Neural progenitor cell (in vitro differentiated cells): Measurements from ENCODE around the gene DOP1B. TPM values are rescaled to one million over a fixed set of nuclear protein-coding genes. Genes with fewer than 3 reads are reported as not detected.

ENCODE experiments used
- DNase-seq: peaks from one replicate; pipeline ENCODE4 v3.0.0-alpha.2; 2016; ENCODE audit warnings: low spot score
- H2AFZ ChIP-seq: fragments of 200-600 bp; sonication (generic); replicated peaks from 2 replicates; pipeline ENCODE4 v1.6.1; 2016; ENCODE audit warnings: antibody characterized with exemption
- H3F3A ChIP-seq: fragments of 200-600 bp; sonication (generic); 2 replicates; pipeline ENCODE4 v1.6.1; 2016; ENCODE audit warnings: antibody characterized with exemption, low read depth
- H3K27ac ChIP-seq: fragments of 200-600 bp; sonication (generic); 2 replicates; pipeline ENCODE4 v1.5.1; 2016; ENCODE audit warnings: mild to moderate bottlenecking
- H3K27me3 ChIP-seq: fragments of 200-600 bp; sonication (generic); 2 replicates; pipeline ENCODE4 v1.6.1; 2016; ENCODE audit warnings: mild to moderate bottlenecking, moderate library complexity
- H3K36me3 ChIP-seq: fragments of 200-600 bp; sonication (generic); 2 replicates; pipeline ENCODE4 v1.5.1; 2016
- H3K4me1 ChIP-seq: fragments of 200-600 bp; sonication (generic); 2 replicates; pipeline ENCODE4 v1.6.1; 2016; ENCODE audit warnings: mixed run types
- H3K4me2 ChIP-seq: fragments of 200-600 bp; sonication (generic); 2 replicates; pipeline ENCODE4 v1.6.1; 2016
- H3K4me3 ChIP-seq: fragments of 200-600 bp; sonication (generic); 2 replicates; pipeline ENCODE4 v1.5.1; 2016
- H3K79me2 ChIP-seq: fragments of 200-600 bp; sonication (generic); 2 replicates; pipeline ENCODE4 v1.6.1; 2016; ENCODE audit warnings: low read depth
- H3K9ac ChIP-seq: fragments of 200-600 bp; sonication (generic); 2 replicates; pipeline ENCODE4 v1.6.1; 2016
- H3K9me3 ChIP-seq: fragments of 200-600 bp; sonication (generic); 2 replicates; pipeline ENCODE4 v1.5.1; 2016; ENCODE audit warnings: low read depth
- H4K20me1 ChIP-seq: fragments of 200-600 bp; sonication (generic); 2 replicates; pipeline ENCODE4 v1.6.1; 2016; ENCODE audit warnings: low read depth
- H3K27ac Mint-ChIP-seq: 3 replicates; pipeline ENCODE4 v1.8.0; 2021; ENCODE audit warnings: mixed read lengths
- H3K27me3 Mint-ChIP-seq: 2 replicates; pipeline ENCODE4 v1.8.0; 2022; ENCODE audit warnings: low read depth, mild to moderate bottlenecking, inconsistent platforms, moderate library complexity, mixed read lengths; ENCODE audit not compliant: insufficient read depth
- H3K36me3 Mint-ChIP-seq: 3 replicates; pipeline ENCODE4 v1.8.0; 2021; ENCODE audit warnings: mixed read lengths
- H3K4me1 Mint-ChIP-seq: 3 replicates; pipeline ENCODE4 v1.8.0; 2021; ENCODE audit warnings: mixed read lengths
- H3K4me3 Mint-ChIP-seq: 3 replicates; pipeline ENCODE4 v1.8.0; 2021; ENCODE audit warnings: mild to moderate bottlenecking, moderate library complexity, mixed read lengths
- H3K9me3 Mint-ChIP-seq: 3 replicates; pipeline ENCODE4 v1.8.0; 2020; ENCODE audit warnings: mixed read lengths
- EZH2 ChIP-seq: fragments of 200-600 bp; sonication (generic); IDR thresholded peaks from 2 replicates; pipeline ENCODE4 v1.6.1; 2017; ENCODE audit warnings: antibody characterized with exemption, mild to moderate bottlenecking, moderate library complexity
- EZH2phosphoT487 ChIP-seq: fragments of 200-600 bp; sonication (generic); IDR thresholded peaks from 2 replicates; pipeline ENCODE4 v1.6.1; 2017; ENCODE audit warnings: antibody characterized with exemption
- total RNA-seq: library from RNA; depleted of rRNA; stranded (reverse); fragments of >200 nt; gene quantifications from 2 replicates; pipeline ENCODE4 v1.2.3, GENCODE V29; 2015; ENCODE audit warnings: low replicate concordance
- TF ChIP-seq, protein P1 (sequence below): fragments of 200-600 bp; sonication (generic); IDR thresholded peaks from 2 replicates; pipeline ENCODE4 v1.5.1; 2017; ENCODE audit warnings: antibody characterized with exemption, mild to moderate bottlenecking

The DOP1B gene
- total RNA-seq, 1 donor from 2014 or later = 9.9 TPM

DNA sequence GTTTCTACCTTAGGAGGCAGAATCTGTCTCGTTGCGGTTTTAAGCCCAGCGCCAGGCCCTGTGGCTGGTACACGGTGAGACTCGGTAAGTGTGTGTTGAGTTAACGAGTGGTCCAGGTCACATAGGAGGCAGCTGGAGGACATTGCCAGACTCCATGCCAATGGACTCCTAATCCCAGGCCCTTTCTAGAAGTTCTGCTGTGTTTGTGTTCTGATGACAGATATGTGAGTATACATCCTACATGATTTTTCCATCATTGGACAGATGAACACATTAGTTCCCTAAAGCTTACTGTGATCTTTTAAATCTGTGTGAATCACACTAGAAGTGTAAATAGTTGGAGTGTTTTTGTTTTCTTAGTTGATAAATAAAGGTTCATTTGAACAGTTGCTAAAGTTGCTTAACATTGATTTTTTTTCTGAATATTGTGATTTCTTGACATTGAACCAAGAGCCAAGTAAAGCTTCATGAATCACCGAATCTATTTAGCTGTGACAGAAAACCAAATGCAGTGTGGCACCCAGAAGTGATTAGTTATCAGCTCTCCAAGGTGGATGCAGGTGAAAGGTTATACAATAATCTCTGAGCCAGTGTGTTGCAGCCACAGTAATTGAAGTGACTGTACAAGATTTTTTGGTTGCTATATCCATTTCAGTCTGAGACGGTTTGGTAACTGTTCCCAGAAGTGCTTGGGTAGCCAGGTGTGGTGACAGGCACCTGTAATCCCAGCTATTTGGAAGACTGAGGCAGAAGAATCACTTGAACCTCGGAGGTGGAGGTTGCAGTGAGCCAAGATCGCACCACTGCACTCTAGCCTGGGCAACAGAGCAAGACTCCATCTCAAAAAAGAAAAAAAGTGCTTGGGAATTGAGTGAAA lies 46.3 kb downstream of the DOP1B start:
- Histone ChIP-seq H3K79me2 (no peaks in the 10 kb centered on the region), H3F3A (no peaks in the 10 kb centered on the region), H2AFZ (no peak overlapping the region), H3K27ac (no peak overlapping the region), H3K27me3 (no peaks in the 10 kb centered on the region), H3K9me3 (no peaks in the 10 kb centered on the region), H4K20me1 (no peaks in the 10 kb centered on the region), H3K9ac (no peak overlapping the region), H3K36me3 (no peaks in the 10 kb centered on the region), H3K4me1 (no peaks in the 10 kb centered on the region), H3K4me3 (no peak overlapping the region), H3K4me2 (no peak overlapping the region)
- no peak for DNase-seq
- Mint-ChIP-seq H3K4me1 (peaks cover 9% of the 10 kb centered on the region), H3K27ac (no peak overlapping the region), H3K36me3 (peaks cover 6% of the 10 kb centered on the region), H3K27me3 (no peaks in the 10 kb centered on the region), H3K4me3 (no peak overlapping the region), H3K9me3 (no peaks in the 10 kb centered on the region)
- TF ChIP-seq EZH2phosphoT487 = no peak
- TF ChIP-seq EZH2 = no peak
- TF ChIP-seq, protein P1, sequence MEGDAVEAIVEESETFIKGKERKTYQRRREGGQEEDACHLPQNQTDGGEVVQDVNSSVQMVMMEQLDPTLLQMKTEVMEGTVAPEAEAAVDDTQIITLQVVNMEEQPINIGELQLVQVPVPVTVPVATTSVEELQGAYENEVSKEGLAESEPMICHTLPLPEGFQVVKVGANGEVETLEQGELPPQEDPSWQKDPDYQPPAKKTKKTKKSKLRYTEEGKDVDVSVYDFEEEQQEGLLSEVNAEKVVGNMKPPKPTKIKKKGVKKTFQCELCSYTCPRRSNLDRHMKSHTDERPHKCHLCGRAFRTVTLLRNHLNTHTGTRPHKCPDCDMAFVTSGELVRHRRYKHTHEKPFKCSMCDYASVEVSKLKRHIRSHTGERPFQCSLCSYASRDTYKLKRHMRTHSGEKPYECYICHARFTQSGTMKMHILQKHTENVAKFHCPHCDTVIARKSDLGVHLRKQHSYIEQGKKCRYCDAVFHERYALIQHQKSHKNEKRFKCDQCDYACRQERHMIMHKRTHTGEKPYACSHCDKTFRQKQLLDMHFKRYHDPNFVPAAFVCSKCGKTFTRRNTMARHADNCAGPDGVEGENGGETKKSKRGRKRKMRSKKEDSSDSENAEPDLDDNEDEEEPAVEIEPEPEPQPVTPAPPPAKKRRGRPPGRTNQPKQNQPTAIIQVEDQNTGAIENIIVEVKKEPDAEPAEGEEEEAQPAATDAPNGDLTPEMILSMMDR = no peak

DNA sequence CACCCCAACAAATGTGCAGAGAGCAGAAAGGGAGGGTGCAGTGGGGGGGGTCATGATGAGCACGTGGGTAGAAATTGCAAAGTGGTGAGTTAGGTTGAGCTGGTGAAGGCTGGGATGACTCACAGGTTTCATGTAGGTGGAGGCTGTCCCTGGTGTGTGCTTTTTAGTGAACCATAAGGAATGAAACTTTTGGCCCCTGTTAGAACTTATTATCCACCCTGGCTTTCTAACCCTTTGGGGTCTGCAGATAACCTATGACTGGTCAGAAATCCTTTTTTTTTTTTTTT lies 46.9 kb downstream of the DOP1B start:
- TF ChIP-seq EZH2 (no peak), EZH2phosphoT487 (no peak)
- TF ChIP-seq, protein P1 = no peak
- Mint-ChIP-seq H3K9me3 (no peaks in the 10 kb centered on the region), H3K27me3 (no peaks in the 10 kb centered on the region), H3K4me3 (no peak overlapping the region), H3K27ac (no peak overlapping the region), H3K36me3 (peaks cover 4% of the 10 kb centered on the region), H3K4me1 (peaks cover 9% of the 10 kb centered on the region)
- H3K4me2 ChIP-seq = no peak overlapping the region
- no peaks in the 10 kb centered on the region for H4K20me1 ChIP-seq
- DNase-seq = no peak
- H3K36me3 ChIP-seq = no peaks in the 10 kb centered on the region
- no peak overlapping the region for H3K27ac ChIP-seq
- no peaks in the 10 kb centered on the region for H3K27me3 ChIP-seq
- no peaks in the 10 kb centered on the region for H3K4me1 ChIP-seq
- H2AFZ ChIP-seq = no peak overlapping the region
- no peaks in the 10 kb centered on the region for H3F3A ChIP-seq
- H3K9ac ChIP-seq = no peak overlapping the region
- no peaks in the 10 kb centered on the region for H3K79me2 ChIP-seq
- H3K4me3 ChIP-seq = no peak overlapping the region
- no peaks in the 10 kb centered on the region for H3K9me3 ChIP-seq

DNA sequence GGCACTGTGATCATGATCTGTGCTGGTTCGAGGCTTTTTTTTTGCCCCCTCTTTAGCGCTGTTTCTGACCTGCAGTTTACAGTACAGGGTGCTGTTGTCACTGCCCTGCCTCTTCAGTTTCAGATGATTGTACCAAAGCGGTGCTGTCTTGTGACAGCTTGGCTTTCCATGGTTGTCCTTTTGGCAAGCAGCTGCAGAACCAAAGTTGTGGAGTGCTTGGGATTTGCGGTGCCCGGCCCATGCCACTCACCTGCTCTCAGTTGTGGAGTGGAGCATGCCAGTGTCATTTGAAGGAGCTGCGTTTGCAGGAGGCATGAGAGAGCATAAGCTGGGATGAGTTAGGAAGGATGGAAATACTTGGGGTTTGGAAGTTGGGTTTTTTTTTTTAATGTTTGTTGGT lies 48.4 kb downstream of the DOP1B start:
- DNase-seq = no peak
- no peaks in the 10 kb centered on the region for H3K4me1 ChIP-seq
- Mint-ChIP-seq H3K27ac (no peak overlapping the region), H3K4me3 (no peak overlapping the region), H3K27me3 (peaks cover 3% of the 10 kb centered on the region), H3K9me3 (no peaks in the 10 kb centered on the region), H3K36me3 (peaks cover 4% of the 10 kb centered on the region), H3K4me1 (peaks cover 19% of the 10 kb centered on the region)
- no peaks in the 10 kb centered on the region for H3K79me2 ChIP-seq
- no peaks in the 10 kb centered on the region for H3K27me3 ChIP-seq
- no peaks in the 10 kb centered on the region for H3K9me3 ChIP-seq
- no peak overlapping the region for H3K9ac ChIP-seq
- no peaks in the 10 kb centered on the region for H3F3A ChIP-seq
- no peak overlapping the region for H3K4me3 ChIP-seq
- H3K4me2 ChIP-seq = no peak overlapping the region
- H3K27ac ChIP-seq = no peak overlapping the region
- no peaks in the 10 kb centered on the region for H4K20me1 ChIP-seq
- H3K36me3 ChIP-seq = no peaks in the 10 kb centered on the region
- TF ChIP-seq, protein P1 = no peak
- TF ChIP-seq EZH2phosphoT487 (no peak), EZH2 (no peak)
- H2AFZ ChIP-seq = no peak overlapping the region
